GM19438 (cell line): ENCODE results near the gene NSUN6.

Source experiments
- ATAC-seq: cut with Tn5 transposase; IDR thresholded peaks from one replicate; pipeline ENCODE4 v1.9.1; 2021; ENCODE audit warnings: low read depth; ENCODE audit not compliant: unreplicated experiment

NSUN6 gene

DNA sequence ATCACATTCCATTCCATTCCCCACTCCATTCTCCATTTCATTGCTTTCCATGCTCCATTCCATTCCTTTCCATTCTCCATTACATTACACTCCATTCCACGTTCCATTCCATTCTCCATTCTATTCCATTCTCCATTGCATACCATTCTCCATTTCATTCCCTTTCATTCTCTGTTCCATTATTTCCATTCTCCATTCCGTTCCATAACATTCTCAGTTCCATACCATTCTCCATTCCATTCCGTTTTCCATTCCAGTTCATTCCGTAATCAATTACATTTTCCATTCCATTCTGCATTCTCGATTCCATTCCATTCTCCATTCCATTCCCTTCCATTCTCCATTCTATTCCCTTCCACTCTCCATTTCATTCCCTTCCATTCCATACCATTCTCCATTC lies 86.4 kb downstream of the NSUN6 start:
- no peak for ATAC-seq

DNA sequence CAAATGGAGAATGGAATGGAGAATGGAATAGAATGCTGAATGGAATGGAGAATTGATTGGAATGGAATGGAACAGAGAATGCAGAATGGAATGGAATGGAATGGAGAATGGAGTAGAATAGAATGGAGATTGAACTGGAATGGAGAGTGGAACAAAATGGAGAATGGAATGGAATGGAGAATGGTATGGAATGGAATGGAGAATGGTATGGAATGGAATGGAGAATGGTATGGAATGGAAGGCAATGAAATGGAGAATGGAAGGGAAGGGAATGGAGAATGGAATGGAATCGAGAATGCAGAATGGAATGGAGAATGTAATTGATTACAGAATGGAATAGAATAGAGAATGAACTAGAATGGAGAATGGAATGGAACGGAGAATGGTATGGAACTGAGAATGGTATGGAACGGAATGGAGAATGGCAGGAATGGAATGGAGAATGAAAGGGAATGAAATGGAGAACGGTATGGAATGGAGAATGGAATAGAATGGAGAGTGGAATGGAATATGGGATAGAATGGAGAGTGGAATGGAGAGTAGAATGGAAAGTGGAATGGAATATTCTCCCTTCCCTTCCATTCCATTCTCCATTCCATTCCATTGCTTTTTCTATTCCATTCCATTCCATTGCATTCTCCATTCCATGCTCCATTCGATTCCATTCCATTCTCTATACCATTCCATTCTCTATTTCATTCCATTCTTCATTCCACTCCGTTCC lies 88.2 kb downstream of the NSUN6 start:
- no peak for ATAC-seq

DNA sequence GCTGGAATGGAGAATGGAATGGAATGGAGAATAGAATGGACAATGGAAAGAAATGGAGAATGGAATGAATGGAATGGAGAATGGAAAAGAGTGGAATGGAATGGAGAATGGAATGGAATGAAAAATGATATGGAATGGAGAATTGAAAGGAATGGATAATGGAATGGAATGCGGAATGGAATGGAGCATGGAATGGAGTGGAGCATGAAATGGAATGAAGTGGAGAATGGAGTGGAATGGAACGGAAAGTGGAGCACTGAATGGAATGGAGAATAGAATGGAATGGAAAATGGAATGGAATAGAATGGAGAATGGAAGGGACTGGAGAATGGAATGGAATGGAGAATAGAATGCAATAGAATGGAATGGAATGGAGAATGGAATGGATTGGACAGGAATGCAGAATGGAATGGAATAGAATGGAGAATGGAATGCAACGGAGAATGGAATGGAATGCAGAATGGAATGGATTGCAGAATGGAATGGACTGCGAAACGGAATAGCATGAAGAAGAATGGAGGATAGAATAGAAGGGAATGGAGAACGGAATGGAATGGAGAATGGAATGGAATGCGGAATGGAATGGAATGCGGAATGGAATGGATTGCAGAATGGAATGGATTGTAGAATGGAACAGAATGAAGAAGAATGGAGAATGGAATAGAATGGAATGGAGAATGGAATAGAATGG lies 89.4 kb downstream of the NSUN6 start:
- ATAC-seq: no peak

DNA sequence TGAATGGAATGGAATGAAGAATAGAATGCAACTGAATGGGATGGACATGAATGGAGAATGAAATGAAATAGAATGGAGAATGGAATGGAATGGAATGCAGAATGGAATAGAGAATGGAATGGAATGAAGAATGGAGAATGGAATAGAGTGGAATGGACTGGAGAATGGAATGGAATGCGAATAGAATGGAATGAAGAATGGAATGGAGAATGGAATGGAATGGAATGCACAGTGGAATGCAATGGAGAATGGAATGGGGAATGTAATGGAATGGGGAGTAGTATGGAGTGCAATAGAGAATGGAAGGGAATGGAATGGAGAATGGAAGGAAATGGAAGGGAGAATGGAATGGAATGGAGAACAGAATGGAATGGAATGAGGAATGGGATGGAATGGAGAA lies 93.4 kb downstream of the NSUN6 start:
- no peak for ATAC-seq

DNA sequence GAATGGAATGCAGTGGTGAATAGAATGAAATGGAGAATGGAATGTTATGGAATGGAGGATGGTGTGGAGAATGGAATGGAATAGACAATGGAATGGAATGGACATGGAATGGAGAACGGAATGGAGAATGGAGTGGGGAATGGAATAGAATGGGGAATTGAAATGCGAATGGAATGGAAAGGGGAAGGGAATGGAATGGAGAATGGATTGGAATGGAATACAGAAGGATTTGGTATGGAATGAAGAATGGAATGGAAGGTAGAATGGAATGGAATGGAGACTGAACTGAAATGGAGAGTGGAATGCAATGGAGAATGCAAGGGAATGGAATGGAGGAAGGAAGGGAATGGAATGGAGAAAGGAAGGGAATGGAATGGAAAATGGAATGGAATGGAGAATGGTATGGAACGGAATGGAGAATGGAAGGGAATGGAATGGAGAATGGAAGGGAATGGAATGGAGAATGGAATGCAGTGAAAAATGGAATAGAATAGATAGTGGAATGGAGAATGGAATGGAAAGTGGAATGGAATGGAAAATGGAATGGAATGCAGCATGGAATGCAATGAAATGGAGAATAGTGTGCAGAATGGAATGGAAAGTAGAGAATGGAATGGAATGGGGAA lies 94.8 kb downstream of the NSUN6 start:
- no peak for ATAC-seq

DNA sequence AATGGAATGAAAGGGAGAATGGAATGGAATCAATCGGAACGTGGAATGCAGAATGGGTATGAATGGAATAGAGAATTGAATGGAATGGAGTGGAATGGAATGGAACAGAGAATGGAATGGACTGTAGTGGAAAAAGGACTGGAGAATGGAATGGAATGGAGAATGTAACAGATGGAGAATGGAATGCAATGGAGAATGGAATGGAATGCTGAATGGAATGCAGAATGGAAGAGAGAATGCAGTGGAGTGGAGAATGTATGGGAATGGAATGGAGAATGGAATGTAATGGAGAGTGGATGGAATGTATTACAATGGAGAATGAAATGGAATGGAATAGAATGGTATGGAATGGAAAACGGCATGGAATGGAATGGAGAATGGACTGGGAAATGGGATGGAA lies 96.9 kb downstream of the NSUN6 start:
- no peak for ATAC-seq

DNA sequence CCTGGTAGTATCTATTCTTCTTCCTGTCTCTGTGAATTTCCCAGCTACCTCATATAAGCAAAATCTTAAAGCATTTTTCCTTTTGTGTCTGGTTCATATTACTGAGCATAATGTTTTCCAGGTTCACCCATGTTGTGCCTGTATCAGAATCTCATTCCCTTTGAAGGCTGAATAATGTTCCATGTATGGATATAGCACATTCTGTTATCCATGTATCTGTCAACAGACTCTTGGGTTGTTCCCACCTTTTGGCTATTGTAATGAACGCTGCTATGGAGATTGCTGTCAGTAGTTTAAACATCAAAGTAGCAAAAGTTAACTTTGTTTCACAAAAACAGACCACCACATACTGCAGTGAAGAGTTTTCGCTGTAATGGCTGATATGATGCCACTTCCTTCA lies 99.9 kb downstream of the NSUN6 start:
- no peak for ATAC-seq

DNA sequence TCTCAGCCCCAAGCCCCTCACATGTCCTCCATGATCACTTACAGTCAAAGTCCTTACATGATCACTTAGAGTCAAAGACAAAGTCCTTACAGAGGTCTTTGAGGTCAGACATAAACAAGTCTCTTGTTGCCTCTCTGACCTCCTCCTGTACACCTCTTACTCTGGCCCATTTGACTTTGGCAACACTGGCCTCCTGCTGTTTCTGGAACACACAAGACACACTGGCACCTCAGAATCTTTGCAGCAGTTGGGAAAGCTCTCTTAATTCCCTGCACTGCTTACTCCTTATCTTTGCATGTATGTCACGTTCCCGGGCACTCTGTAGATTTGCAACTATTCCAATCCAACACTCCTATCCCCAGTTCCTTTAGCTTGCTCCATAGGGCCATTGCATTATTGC lies 102.3 kb downstream of the NSUN6 start:
- no peak for ATAC-seq

DNA sequence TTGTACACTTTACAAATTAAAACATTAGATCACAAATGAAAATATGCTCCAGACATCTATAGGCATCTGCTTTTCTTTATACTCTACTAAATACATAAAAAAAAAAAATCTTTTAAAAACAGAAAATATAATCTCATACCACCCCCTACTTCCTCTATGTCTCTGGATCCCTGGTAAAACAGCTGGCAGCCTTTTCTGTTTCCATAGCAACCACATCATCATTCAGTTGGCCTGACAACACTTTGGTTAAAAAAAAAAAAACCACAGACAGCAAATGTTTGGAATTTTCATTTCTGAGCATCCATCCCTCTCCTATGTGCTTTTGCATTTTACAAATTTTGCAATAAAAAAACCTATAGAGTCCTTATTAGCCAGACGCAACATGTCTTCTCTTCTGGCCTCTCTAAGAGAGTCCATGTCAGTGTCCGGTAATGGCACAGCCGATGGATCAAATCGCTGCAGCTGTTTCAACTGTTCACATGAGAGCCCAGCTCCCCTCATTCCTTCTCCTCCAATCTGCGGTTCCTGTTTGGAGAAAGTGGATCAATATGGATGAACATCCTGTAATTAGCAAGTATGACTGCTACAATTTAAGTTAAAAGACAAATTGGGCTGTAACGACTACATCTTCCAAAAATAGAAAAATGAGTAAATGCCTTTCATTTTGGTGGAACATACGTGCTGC lies 105.6 kb downstream of the NSUN6 start:
- ATAC-seq: no peak

DNA sequence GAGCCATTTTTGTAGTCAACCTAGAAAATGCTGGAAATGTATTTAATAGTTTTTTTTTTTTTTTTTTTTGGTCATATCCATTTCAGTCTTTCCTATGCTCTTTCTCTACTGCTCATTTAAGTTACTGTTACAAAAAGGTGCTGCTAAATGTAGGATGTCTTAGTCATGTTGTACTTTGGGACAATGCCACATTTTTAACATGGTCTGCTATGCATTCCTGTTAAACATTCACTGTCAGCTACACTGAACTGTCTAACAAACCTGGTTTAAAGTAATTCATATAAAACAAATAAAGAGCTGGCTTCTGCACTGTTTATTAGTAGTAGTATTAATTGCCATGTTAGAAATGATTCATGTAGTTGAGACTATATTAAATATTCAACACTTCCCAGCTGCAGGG lies 108.6 kb downstream of the NSUN6 start:
- ATAC-seq: no peak

DNA sequence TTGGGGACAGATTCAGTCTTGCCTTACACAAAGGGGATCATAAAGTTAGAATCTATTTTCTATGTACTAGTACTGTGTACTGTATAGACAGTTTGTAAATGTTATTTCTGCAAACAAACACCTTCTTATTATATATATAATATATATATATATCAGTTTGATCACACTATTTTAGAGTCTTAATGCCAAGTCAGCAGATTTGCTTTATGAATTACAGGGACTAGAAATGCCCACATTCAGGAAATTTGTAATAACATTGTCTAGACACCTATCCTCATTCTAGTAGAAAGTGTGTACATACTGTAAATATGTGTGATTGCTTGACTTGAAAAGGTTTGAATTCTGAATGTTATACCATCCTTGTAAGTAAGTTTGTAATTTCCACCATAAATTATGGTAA lies 111.2 kb downstream of the NSUN6 start:
- ATAC-seq: no peak

DNA sequence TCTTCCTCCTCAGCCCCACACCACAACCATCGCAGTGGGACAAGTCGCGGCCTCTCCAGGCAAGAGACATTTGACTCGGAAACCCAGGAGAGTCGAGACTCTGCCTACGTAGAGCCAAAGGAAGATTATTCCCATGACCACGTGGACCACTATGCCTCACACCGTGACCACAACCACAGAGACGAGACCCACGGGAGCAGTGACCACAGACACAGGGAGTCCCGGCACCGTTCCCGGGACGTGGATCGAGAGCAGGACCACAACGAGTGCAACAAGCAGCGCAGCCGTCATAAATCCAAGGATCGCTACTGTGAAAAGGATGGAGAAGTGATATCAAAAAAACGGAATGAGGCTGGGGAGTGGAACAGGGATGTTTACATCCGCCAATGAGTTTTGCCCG lies 112.1 kb downstream of the NSUN6 start:
- no peak for ATAC-seq

DNA sequence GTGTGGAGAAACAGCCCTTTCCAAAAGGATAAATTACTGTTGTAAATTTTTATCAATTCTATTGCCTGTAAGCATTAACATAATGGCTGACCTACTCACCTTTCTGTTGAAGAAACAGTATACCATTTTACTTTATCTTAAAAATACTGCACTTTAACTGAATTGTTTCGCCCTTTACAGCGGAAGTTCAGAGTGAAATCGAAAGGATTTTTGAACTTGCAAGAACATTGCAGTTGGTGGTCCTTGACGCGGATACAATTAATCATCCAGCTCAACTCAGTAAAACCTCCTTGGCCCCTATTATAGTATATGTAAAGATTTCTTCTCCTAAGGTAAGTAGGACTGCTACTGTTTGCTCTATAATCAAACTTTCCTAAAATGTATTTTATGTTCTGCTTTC lies 117.5 kb downstream of the NSUN6 start:
- no peak for ATAC-seq

DNA sequence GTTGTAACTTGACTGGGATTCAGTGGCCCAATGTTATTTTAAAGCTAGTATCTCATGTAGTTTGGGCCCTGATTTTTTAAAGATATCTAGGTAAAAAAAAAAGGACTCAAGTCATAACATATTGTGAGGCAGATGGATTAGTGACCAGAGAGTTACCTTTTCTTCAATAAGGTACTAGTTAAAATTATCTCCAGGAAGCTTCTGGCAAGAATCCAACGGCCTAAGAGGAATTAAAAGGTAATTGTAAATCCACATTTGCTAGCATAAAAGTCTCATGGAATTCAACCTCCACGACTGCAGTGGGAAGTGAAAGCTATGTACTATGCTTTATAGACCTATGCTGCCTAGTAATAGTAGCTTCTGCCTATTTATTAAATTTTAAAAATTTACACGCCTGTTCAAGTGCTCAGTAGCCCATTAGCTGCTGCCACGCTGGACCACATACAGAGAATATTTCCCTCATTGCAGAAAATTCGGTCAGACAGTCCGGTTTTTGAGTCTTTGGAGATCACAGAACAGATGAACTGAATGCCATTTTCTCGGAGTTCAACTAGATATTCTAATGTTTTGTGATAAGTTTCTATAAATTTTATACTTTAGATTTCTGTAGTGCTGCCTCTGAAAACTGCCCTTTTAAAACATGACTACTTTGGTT lies 118.4 kb downstream of the NSUN6 start:
- no peak for ATAC-seq

DNA sequence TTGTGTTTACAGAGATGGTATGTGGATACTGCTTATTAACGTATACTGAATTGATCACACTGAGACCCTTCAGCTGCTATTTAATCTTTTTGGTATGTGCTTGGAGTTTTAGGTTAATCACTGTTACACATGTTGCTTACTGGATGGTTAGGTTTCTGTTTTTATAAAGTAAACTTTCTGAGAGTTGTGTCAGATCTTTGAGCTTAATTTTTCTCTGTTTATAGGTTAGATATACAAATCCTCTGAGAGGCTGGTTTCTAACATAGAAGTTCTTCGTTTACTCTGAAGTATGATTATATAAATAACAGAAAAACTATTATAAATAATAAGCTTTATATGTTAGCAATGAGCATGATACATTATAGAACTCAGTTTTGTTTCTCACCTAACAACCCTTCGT lies 123.1 kb downstream of the NSUN6 start:
- ATAC-seq: no peak

DNA sequence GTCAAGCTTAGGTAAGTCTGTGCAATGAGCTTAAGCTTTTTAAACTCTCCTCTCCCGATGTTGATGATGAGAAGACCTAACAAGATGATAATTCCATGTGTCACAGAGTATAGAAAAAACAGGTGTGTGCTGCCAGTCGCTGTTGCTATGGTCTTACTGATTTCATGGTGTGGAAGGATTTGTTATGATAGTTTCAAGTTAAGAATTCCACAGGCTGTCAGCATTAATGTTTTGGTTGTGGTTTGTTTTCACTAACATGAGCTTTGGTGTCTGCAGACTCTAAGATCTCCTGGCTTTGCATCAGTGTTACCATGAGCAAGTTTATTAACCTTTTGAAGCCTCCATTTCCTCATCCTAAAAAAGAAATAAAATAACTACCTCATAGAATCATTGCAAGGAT lies 123.7 kb downstream of the NSUN6 start:
- ATAC-seq: no peak

DNA sequence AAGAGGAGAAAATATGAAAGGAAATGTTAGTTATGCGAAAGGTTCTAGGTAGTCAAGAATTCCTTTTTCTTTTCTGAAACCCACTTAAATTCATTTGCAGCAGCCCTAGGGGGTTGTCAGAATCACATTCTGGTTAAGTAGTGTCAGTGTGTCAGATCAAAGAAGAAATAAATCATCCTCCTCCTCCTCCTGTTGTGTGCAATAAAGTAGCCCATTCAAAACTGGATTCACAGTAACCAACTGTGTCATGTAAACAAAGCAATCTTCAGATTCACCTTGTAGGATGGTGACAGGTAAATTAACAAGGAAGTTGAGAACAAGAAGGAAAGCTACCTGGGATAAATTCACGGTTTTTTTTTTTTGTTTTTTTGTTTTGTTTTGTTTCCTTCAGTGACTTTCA lies 127.5 kb downstream of the NSUN6 start:
- ATAC-seq: no peak

DNA sequence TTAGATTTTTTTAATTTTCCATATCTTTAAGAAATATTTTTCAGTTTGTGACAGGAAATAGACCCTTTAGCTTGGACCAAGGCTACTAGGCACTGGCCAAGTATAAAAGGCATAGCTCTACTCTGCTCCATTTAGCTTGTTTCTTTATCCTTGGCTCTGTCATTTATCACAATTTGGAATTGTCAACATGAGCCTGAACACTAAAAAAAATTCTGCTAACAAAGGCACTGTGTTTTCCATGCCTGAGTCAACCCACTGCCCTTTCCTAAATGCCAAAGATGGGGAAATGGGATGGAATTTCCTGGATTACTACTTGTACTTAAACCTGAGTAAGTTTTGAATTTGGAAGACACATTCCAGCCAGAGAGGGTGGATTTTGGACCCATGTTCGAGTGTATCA lies 128.4 kb downstream of the NSUN6 start:
- no peak for ATAC-seq

DNA sequence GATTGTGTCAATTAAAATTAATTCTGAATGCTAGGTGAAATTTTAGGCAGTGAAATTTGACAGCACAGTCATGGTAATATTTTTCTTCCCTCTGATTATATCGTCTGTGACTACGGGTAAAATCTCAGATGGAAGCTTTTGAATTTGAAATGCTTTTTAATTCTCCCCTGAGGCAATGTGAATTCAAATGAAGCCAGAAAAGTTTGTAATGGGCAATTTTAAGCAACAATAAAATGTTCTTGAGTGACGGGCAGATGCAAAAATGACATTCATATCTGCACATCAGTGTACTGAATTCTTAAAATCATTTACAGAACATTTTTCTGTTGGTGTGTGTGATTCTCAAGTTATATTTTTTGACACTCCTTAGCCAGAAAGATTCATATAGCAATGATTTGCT lies 134.5 kb downstream of the NSUN6 start:
- no peak for ATAC-seq

DNA sequence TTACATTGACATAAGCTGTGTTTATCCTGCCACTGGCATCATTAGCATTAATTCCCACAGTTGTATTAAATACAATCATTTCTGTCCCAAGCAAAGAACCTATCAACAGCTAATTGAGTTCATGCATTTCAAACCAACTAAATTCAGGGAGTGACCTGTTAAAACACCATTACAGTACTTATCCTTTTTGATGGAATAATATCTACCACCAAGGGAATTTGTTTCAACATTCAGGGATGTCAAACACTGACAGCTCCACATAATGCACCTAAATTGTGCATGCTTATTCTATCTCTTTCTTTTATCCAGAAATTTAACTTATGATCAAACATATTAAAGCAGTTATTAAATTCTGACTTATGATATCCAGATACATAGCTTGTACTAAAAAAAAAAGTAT lies 136.8 kb downstream of the NSUN6 start:
- no peak for ATAC-seq

DNA sequence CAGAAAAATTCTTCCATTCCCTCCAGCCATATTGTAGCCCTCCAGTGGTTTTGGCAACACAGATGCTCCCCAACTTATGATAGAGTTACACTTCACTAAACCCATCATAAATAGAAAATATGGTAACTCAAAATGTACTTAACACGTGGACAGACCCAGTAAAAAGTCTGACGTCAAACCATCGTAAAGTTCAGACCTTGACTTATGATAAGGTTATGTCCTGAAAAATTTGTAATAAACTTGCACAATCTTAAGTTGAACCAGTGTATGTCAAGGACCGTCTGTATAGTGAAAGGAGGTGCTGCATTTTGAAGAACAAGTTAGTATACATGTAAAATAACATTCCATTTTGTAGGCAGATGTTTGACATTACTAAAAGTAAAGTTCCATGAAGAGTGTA lies 142.8 kb downstream of the NSUN6 start:
- no peak for ATAC-seq
